Transverse colon (tissue), 4 donors: ENCODE data around the gene KCNQ1OT1.

Experiments used
- CTCF ChIP-seq, 5 experiments: fragments of 200-600 bp in 3 of 5; fragments of 450-650 bp in 2 of 5; sonication (generic) in 3 of 5; IDR thresholded peaks; 1 replicate in 2 of 5; 2 replicates in 3 of 5; pipeline ENCODE4 v1.5.1; 2016 to 2017; ENCODE audit warnings: antibody characterized with exemption in 5 of 5, inconsistent platforms in 3 of 5, mild to moderate bottlenecking in 2 of 5, moderate library complexity in 1 of 5
- EP300 ChIP-seq: sonication (generic); formaldehyde crosslinking; IDR thresholded peaks from one replicate; pipeline ENCODE4 v1.6.1; 2017; ENCODE audit warnings: antibody characterized with exemption, low read depth
- POLR2A ChIP-seq: fragments of 450-650 bp; IDR thresholded peaks from one replicate; pipeline ENCODE4 v1.6.1; 2016; ENCODE audit warnings: antibody characterized with exemption, mild to moderate bottlenecking, moderate library complexity
- POLR2AphosphoS5 ChIP-seq, 3 donors: sonication (generic); formaldehyde crosslinking; IDR thresholded peaks; one replicate each; pipeline ENCODE4 v1.6.1; 2016; ENCODE audit warnings: antibody characterized with exemption in 3 of 3

- TF ChIP-seq EP300 = no peak
- no peak for TF ChIP-seq POLR2A
- no peak for TF ChIP-seq CTCF (IDR thresholded peaks at IDR 0.05)
- TF ChIP-seq POLR2AphosphoS5 (IDR thresholded peaks at IDR 0.05) = no peak
Measured at GRCh38 chr11:2663915-2664314, 35.9 kb downstream of the KCNQ1OT1 start.
